K562 (cell line): ENCODE results near the gene ZNF214. TPM values are rescaled to one million over a fixed set of nuclear protein-coding genes. Genes with fewer than 3 reads are reported as not detected.

Source experiments
- polyA plus RNA-seq, 8 experiments: library from polyadenylated mRNA; depleted of rRNA in 4 of 8; stranded (reverse) in 5 of 8; unstranded in 3 of 8; fragments of >200 nt; fragmentation: Nextera tagmentation in 2 of 8; fragmentation: Illumina TruSeq in 1 of 8; extraction: Ambion mirVana in 2 of 8; extraction: Trizol in 1 of 8; gene quantifications; 2 replicates each; pipeline versions ENCODE4 v1.2.1 to v1.2.3, GENCODE V29; 2011 to 2014; ENCODE audit warnings: inconsistent platforms in 1 of 8, missing spikeins in 1 of 8
- total RNA-seq, 7 experiments: library from RNA; depleted of rRNA in 6 of 7; stranded (reverse); fragments of >200 nt in 6 of 7; fragmentation: Illumina TruSeq in 2 of 7; extraction: Trizol in 2 of 7; gene quantifications; 2 replicates each; pipeline versions ENCODE4 v1.2.1 to v1.2.3, GENCODE V29; 2011 to 2021; ENCODE audit warnings: low replicate concordance in 1 of 7
- TF ChIP-seq, protein P1 (sequence below): fragments of 450-650 bp; IDR thresholded peaks from 2 replicates; pipeline ENCODE4 v1.6.1; 2016; ENCODE audit warnings: mild to moderate bottlenecking, moderate library complexity

The ZNF214 gene
- total and polyA plus RNA-seq, 9 of the 15 experiments (the other 6 are each of a cell fraction or from before 2014, with no cell fraction given), result 0.06 to 0.41 (median 0.33) TPM; not detected in 1

DNA sequence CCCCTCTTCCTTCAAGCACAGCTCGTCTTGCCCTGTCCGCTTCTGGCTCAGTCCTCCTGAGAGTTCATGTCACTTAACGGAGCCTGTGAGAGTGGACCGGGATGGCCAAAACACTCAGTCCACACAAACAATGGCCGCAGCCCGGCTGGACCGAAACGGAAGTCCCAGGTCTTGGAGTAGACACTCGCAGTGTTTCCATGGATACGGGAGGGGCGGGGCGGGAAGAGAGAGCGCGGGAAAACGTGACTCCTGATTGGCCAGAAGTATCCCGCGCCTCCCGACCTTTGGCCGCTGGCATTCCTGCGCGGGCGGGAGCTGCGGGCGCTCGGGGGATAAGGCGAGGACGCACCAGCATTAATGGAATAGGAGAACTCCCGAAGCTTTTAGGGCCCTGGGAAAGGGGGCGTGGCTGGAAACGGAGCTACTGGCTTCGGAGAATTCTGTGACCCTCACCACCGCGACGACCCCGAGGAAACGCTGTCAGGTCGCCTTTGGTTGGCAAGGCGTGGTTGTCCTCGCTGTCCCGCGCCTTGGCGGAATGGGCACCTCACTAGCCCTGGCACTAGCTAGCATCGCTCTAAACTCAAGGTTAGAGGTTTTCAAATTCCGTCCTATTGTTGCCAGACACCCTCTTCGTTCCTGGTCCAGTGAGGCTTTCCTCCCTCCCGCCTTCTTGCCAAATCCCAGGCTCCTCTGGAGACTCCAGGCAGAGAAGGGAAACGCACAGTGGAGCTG is at the start of gene ZNF214, which contains the start of gene NLRP14 (continued):
- TF ChIP-seq, protein P1, sequence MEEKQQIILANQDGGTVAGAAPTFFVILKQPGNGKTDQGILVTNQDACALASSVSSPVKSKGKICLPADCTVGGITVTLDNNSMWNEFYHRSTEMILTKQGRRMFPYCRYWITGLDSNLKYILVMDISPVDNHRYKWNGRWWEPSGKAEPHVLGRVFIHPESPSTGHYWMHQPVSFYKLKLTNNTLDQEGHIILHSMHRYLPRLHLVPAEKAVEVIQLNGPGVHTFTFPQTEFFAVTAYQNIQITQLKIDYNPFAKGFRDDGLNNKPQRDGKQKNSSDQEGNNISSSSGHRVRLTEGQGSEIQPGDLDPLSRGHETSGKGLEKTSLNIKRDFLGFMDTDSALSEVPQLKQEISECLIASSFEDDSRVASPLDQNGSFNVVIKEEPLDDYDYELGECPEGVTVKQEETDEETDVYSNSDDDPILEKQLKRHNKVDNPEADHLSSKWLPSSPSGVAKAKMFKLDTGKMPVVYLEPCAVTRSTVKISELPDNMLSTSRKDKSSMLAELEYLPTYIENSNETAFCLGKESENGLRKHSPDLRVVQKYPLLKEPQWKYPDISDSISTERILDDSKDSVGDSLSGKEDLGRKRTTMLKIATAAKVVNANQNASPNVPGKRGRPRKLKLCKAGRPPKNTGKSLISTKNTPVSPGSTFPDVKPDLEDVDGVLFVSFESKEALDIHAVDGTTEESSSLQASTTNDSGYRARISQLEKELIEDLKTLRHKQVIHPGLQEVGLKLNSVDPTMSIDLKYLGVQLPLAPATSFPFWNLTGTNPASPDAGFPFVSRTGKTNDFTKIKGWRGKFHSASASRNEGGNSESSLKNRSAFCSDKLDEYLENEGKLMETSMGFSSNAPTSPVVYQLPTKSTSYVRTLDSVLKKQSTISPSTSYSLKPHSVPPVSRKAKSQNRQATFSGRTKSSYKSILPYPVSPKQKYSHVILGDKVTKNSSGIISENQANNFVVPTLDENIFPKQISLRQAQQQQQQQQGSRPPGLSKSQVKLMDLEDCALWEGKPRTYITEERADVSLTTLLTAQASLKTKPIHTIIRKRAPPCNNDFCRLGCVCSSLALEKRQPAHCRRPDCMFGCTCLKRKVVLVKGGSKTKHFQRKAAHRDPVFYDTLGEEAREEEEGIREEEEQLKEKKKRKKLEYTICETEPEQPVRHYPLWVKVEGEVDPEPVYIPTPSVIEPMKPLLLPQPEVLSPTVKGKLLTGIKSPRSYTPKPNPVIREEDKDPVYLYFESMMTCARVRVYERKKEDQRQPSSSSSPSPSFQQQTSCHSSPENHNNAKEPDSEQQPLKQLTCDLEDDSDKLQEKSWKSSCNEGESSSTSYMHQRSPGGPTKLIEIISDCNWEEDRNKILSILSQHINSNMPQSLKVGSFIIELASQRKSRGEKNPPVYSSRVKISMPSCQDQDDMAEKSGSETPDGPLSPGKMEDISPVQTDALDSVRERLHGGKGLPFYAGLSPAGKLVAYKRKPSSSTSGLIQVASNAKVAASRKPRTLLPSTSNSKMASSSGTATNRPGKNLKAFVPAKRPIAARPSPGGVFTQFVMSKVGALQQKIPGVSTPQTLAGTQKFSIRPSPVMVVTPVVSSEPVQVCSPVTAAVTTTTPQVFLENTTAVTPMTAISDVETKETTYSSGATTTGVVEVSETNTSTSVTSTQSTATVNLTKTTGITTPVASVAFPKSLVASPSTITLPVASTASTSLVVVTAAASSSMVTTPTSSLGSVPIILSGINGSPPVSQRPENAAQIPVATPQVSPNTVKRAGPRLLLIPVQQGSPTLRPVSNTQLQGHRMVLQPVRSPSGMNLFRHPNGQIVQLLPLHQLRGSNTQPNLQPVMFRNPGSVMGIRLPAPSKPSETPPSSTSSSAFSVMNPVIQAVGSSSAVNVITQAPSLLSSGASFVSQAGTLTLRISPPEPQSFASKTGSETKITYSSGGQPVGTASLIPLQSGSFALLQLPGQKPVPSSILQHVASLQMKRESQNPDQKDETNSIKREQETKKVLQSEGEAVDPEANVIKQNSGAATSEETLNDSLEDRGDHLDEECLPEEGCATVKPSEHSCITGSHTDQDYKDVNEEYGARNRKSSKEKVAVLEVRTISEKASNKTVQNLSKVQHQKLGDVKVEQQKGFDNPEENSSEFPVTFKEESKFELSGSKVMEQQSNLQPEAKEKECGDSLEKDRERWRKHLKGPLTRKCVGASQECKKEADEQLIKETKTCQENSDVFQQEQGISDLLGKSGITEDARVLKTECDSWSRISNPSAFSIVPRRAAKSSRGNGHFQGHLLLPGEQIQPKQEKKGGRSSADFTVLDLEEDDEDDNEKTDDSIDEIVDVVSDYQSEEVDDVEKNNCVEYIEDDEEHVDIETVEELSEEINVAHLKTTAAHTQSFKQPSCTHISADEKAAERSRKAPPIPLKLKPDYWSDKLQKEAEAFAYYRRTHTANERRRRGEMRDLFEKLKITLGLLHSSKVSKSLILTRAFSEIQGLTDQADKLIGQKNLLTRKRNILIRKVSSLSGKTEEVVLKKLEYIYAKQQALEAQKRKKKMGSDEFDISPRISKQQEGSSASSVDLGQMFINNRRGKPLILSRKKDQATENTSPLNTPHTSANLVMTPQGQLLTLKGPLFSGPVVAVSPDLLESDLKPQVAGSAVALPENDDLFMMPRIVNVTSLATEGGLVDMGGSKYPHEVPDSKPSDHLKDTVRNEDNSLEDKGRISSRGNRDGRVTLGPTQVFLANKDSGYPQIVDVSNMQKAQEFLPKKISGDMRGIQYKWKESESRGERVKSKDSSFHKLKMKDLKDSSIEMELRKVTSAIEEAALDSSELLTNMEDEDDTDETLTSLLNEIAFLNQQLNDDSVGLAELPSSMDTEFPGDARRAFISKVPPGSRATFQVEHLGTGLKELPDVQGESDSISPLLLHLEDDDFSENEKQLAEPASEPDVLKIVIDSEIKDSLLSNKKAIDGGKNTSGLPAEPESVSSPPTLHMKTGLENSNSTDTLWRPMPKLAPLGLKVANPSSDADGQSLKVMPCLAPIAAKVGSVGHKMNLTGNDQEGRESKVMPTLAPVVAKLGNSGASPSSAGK, result peak; percentile 62
